HG03280 (cell line): ENCODE measurements around the gene VPS52.
A peak's percentile ranks its signal among the peaks of the same experiment; 100 is the strongest.
"Not testable (repeated sequence)": the region's sequence is repeated elsewhere in the genome, so short reads cannot be mapped to it uniquely, and the experiment has no call there.

Experiments
- ATAC-seq: cut with Tn5 transposase; IDR thresholded peaks from one replicate; pipeline ENCODE4 v1.9.1; 2021; ENCODE audit warnings: mild to moderate bottlenecking, moderate library complexity; ENCODE audit not compliant: unreplicated experiment

The VPS52 gene

DNA sequence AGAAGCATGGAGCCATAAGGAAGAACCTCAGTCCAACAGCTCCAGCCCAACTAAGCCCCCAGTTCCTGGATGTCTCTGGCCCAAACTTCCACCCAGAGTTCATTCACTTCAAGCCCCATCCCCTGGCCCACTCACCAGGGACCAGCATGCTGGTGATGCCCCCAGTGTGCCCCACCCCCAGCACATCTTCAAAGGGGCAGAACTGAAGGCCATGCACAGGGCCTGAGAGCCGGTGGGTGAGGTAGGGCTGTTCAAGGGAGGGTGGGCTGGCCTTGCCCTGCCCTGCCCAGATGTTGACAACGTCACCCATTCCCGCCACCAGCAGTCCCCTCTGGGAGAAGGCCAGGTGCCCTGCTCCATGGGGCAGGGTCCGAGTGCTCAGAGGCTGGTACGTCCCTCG is 8.9 kb upstream of the VPS52 start:
- no peak for ATAC-seq

- ATAC-seq: no peak
Measured at GRCh38 chr6:33279971-33280511, 8.4 kb upstream of the VPS52 start.

DNA sequence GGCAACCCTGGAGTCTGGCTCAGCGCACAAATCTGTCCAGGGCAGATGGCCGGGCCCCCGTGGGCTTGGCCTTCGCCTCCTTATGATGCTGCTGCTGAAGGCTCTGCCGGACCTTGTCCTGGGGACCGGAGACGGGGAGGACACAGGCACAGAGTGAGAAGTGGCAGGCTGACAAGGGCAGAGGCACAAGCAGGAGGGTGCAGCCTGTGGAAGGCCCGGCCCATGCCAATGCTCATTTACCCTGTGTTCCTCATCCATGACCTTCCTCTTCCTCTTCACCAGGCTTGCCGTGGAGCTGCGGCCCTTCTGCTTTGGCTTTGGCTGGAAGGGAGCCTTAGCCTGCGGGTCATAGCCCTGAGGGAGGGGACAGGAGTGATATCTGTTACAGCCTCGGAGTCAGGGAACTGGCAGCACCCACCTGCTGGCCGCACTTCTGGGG is 7.6 kb upstream of the VPS52 start:
- ATAC-seq: no peak

DNA sequence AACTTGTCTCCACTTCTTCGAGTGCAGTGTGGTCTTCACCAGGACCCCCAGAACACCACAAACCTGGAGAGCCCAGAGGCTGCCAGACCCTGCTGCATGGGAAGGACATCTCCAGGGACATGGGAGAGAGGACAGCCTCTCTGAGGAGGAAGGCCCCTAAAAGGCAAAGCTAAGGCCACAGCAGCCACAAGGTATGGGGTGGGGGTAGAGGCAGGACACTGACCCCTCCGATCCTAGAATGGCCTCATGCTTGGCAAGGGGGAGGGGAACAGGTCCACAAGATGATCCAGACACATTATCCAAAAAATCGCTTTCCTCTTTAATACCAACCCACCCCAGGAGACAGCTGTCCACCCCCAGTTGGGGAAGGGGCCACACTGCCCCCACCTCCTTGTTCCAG is 7.1 kb upstream of the VPS52 start:
- no peak for ATAC-seq

DNA sequence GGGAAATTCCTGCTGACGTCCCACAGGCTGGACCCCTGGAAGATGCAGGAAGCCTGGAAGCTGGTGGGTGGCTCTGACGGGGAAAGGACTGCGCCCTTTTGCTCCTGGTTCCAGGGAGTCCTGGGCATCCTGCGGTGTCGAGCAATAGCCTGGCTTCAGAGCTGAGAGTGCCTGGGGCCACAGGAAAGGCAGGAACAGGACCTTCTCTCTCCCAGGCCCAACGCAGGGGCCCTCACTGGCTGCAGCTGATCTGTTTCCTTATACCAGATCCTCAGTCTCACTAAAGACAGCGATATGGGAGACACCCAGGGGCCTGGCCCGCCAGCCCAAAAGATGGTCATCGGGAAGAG is 6.7 kb upstream of the VPS52 start:
- no peak for ATAC-seq

- peak; percentile 12 for ATAC-seq
Measured at GRCh38 chr6:33277663-33278391, 6.2 kb upstream of the VPS52 start.

GRCh38 chr6:33276864-33277662 is 5.4 kb upstream of the VPS52 start, which contains the start of gene B3GALT4:
TSS of gene B3GALT4 (plus strand) at chr6:33277123. CDS start at chr6:33277420, 297 bp downstream.
- peak; percentile 59 for ATAC-seq

GRCh38 chr6:33276581-33276863 is 4.8 kb upstream of the VPS52 start:
- no peak for ATAC-seq

DNA sequence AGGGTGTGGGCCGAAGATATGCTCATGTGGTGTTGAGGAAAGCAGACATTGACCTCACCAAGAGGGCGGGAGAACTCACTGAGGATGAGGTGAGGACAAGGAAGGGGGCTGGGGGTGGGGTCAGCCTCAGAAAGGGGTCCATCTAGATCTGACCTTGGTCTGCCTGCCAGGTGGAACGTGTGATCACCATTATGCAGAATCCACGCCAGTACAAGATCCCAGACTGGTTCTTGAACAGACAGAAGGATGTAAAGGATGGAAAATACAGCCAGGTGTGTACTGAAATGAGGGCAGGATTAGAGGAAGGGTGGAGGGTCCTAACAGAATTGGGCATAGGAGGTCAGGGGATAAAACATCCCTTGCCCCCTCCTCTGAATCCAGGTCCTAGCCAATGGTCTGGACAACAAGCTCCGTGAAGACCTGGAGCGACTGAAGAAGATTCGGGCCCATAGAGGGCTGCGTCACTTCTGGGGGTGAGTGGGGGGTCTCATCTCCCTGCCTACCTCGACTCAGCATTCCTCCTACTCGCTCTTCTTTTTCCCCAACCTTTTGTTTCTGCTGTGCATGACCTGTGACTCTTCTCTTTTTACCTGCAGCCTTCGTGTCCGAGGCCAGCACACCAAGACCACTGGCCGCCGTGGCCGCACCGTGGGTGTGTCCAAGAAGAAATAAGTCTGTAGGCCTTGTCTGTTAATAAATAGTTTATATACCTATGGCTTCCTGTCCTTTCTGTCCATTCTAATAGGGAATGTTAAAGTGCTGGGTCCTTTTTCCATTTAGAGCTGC is 4.3 kb upstream of the VPS52 start:
- not testable (repeated sequence) for ATAC-seq

GRCh38 chr6:33273924-33274902 is 2.5 kb upstream of the VPS52 start:
- ATAC-seq: no peak

DNA sequence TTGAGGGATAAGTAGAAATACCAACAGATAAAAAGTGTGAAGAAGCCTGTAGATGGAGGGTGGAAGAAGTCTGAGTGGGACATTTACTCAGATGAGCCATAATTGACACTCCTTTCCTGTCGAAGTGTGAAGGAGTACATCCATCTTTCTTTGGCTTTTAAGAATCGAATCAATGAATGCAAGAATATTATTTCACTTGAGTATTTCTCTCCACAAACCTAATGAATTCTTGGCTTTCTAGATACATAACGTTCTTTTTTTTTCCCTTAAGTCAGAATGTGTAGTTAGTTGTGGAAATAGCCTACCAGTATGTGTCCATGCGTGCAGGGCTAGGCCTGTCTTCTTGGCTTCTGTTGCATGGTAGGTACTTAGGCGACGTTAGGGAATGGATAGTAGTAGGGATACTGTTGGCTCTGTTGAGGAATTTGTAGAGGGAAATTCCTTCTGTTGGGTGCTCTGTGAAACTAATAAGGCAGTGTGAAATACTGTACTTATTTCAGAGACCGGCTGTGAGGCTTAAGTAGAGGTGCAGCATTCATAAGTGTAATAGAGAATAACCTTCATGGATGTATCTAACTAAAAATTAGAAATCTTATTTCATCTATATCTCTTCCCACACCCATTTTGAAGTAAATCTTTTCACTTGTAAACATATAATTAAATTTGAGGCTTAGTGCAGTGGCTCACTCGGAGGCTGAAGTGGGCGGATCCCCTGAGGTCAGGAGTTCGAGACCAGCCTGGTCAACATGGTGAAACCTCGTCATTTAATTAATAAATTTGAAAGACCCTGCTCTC is 1.6 kb upstream of the VPS52 start:
- ATAC-seq: no peak

GRCh38 chr6:33272275-33273128 is 826 bp upstream of the VPS52 start:
- ATAC-seq: no peak

GRCh38 chr6:33271117-33271467 is 584 bp downstream of the VPS52 start:
- ATAC-seq: no peak

DNA sequence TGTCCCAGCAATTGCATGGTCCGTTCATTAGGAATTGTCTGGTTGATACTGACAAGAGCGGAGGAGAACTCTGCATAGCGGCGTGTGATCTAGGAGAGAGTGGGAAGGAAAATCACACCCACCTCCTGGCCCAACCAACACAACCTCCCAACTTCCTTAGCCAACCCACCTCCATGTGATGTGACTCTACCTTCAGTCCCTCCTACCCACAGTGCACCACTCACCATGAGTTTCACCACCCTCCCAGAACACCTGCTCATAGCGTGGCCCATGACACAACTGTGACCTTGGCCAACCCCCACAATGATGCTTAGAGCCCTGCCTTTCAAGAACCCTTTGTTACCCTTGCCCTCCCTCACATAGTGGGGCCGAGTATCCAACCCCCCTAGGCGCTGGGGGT is 7.7 kb downstream of the VPS52 start:
- ATAC-seq: no peak

- ATAC-seq: not testable (repeated sequence)
Measured at GRCh38 chr6:33262490-33262889, 9.2 kb downstream of the VPS52 start.

DNA sequence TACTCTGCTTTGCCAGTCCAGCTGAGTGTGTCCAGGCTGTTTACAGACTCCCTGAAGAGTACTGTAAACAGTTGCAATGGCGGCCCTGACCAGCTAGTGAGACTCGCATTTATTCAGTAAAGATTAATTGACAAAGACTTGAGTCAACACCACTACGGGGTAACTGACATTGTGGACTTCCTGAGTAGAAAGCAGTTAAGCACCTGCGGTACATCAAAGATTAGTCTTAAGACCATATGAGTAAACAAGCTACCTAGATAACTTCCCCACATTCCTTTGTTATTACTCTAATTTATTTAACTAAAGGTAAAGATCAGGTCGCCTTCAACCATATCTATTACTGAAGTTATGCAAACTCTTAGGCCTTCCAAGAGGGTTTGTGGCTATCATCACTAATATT is 12.6 kb downstream of the VPS52 start:
- no peak for ATAC-seq

DNA sequence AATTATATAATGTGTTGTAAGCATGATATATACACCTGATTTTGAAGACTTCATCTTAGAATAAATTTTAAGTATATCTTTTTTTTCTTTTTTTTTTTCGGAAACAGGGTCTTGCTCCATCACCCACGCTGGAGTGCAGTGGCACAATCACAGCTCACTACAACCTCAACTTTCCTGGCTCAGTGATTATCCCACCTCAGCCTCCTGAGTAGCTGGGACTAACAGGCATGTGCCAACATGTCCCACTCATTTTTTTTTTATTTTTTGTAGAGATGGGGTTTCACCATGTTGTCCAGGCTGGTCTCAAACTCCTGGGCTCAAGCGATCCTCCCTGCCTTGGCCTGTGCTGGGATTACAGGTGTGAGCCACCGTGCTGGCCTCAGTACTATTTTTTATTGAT is 17.1 kb downstream of the VPS52 start:
- ATAC-seq: no peak

- ATAC-seq: no peak
Measured at GRCh38 chr6:33252759-33253158, 18.9 kb downstream of the VPS52 start.
